Peyer's patch (tissue), 4 donors: ENCODE measurements around the gene NUDT1. TPM values are rescaled to one million over a fixed set of nuclear protein-coding genes. Genes with fewer than 3 reads are reported as not detected.

Experiments
- DNase-seq, 3 donors: peaks; one replicate each; pipeline ENCODE4 v3.0.0-alpha.2; 2017 to 2019
- H3K27ac ChIP-seq, 4 donors: fragments of 200-600 bp; sonication (generic); one replicate each; pipeline ENCODE4 v1.5.1; 2016 to 2019
- H3K27me3 ChIP-seq, 2 donors: fragments of 200-600 bp; sonication (generic); one replicate each; pipeline ENCODE4 v1.5.1; 2019
- H3K36me3 ChIP-seq, 3 donors: fragments of 200-600 bp; sonication (generic); one replicate each; pipeline ENCODE4 v1.5.1; 2016 to 2019
- H3K4me1 ChIP-seq, 4 donors: fragments of 200-600 bp; sonication (generic); one replicate each; pipeline ENCODE4 v1.5.1; 2016 to 2019
- H3K4me3 ChIP-seq, 4 donors: fragments of 200-600 bp; sonication (generic); 1 replicate in 3 of 4; 2 replicates in 1 of 4; pipeline ENCODE4 v1.5.1; 2016 to 2019; ENCODE audit warnings: mild to moderate bottlenecking in 1 of 4
- H3K9me3 ChIP-seq, 4 donors: fragments of 200-600 bp; sonication (generic); one replicate each; pipeline ENCODE4 v1.5.1; 2016 to 2019; ENCODE audit warnings: mild to moderate bottlenecking in 1 of 4
- CTCF ChIP-seq, 6 experiments: fragments of 450-650 bp in 4 of 6; fragments of 200-600 bp in 2 of 6; sonication (generic) in 1 of 6; IDR thresholded peaks; one replicate each; pipeline ENCODE4 v1.5.1; 2017 to 2019; ENCODE audit warnings: antibody characterized with exemption in 6 of 6, mild to moderate bottlenecking in 3 of 6, moderate library complexity in 1 of 6
- POLR2A ChIP-seq, 2 donors: fragments of 450-650 bp; IDR thresholded peaks; one replicate each; pipeline ENCODE4 v1.5.1; 2017; ENCODE audit warnings: antibody characterized with exemption in 2 of 2, mild to moderate bottlenecking in 2 of 2, moderate library complexity in 2 of 2
- total RNA-seq, 4 donors: library from RNA; depleted of rRNA; stranded (reverse); fragments of >200 nt; gene quantifications; one replicate each; pipeline ENCODE4 v1.1.0, GENCODE V29; 2016

NUDT1 gene
- total RNA-seq, 4 donors from 2014 or later: 3.2 to 75.1 (median 11.6) TPM

- no peak for DNase-seq
- Histone ChIP-seq H3K4me3 (no peak overlapping the region), H3K27ac (no peak overlapping the region), H3K27me3 (no peaks in the 10 kb centered on the region), H3K9me3 (no peaks in the 10 kb centered on the region), H3K36me3 (peaks cover 0 to 58% (median 0%) of the 10 kb centered on the region in 3 donors), H3K4me1 (peaks cover 0 to 7% (median 0%) of the 10 kb centered on the region in 4 donors)
- TF ChIP-seq POLR2A (IDR thresholded peaks at IDR 0.05): no peak
- TF ChIP-seq CTCF (IDR thresholded peaks at IDR 0.05): no peak
These were observed 16.2 kb upstream of the NUDT1 start for GRCh38 chr7:2225830-2226229.

DNA sequence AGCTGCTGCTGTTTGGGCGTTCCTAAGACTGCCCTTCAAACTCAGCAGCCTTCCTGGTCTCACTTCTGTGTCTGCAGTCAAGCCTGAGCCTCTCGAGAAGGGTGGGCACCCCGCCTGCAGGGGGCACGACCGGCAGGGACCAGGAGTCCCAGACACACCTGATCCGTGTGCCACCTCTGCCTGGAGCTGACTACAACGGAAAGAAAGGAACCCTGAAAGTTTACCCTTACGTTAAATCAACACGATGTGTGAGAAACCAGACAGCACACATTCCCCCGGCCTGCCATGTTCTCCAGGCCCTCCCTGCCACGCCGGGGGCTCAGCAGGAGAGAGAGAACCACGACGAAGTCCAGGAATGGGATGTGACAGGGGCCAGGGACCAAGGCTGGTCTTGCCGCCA, 14.3 kb upstream of the NUDT1 start:
- Histone ChIP-seq H3K27me3 (no peaks in the 10 kb centered on the region), H3K4me3 (no peak overlapping the region), H3K4me1 (peaks cover 0 to 20% (median 6%) of the 10 kb centered on the region in 4 donors), H3K9me3 (no peaks in the 10 kb centered on the region), H3K27ac (no peak overlapping the region), H3K36me3 (peaks cover 0 to 41% (median 0%) of the 10 kb centered on the region in 3 donors)
- no peak for TF ChIP-seq CTCF (IDR thresholded peaks at IDR 0.05)
- TF ChIP-seq POLR2A (IDR thresholded peaks at IDR 0.05): no peak
- no peak for DNase-seq

- TF ChIP-seq POLR2A (IDR thresholded peaks at IDR 0.05) (no peak), CTCF (IDR thresholded peaks at IDR 0.05) (no peak)
- peaks cover 4 to 25% (median 6%) of the 10 kb centered on the region in 4 donors for H3K4me1 ChIP-seq
- no peak overlapping the region for H3K27ac ChIP-seq
- DNase-seq: no peak
- no peaks in the 10 kb centered on the region for H3K9me3 ChIP-seq
- H3K36me3 ChIP-seq: peaks cover 0 to 40% (median 0%) of the 10 kb centered on the region in 3 donors
- H3K27me3 ChIP-seq: no peaks in the 10 kb centered on the region
- no peak overlapping the region for H3K4me3 ChIP-seq
These were observed 13.1 kb upstream of the NUDT1 start for GRCh38 chr7:2228921-2229320.

GRCh38 chr7:2229467-2229866, 12.6 kb upstream of the NUDT1 start:
- Histone ChIP-seq H3K36me3 (peaks cover 0 to 41% (median 0%) of the 10 kb centered on the region in 3 donors), H3K4me3 (no peak overlapping the region)

GRCh38 chr7:2230226-2230625, 11.8 kb upstream of the NUDT1 start:
- Histone ChIP-seq H3K36me3 (peaks cover 0 to 41% (median 0%) of the 10 kb centered on the region in 3 donors), H3K4me1 (peaks cover 4 to 25% (median 6%) of the 10 kb centered on the region in 4 donors), H3K9me3 (no peaks in the 10 kb centered on the region), H3K27ac (no peak overlapping the region), H3K27me3 (no peaks in the 10 kb centered on the region), H3K4me3 (no peak overlapping the region)
- TF ChIP-seq POLR2A (IDR thresholded peaks at IDR 0.05) (no peak), CTCF (IDR thresholded peaks at IDR 0.05) (no peak)
- no peak for DNase-seq

More at GRCh38 chr7:2229467-2229866, 12.6 kb upstream of the NUDT1 start:
- no peaks in the 10 kb centered on the region for H3K9me3 ChIP-seq
- TF ChIP-seq CTCF (IDR thresholded peaks at IDR 0.05): no peak
- TF ChIP-seq POLR2A (IDR thresholded peaks at IDR 0.05): no peak
- no peaks in the 10 kb centered on the region for H3K27me3 ChIP-seq
- H3K27ac ChIP-seq: no peak overlapping the region
- peaks cover 4 to 25% (median 6%) of the 10 kb centered on the region in 4 donors for H3K4me1 ChIP-seq
- DNase-seq: no peak

DNA sequence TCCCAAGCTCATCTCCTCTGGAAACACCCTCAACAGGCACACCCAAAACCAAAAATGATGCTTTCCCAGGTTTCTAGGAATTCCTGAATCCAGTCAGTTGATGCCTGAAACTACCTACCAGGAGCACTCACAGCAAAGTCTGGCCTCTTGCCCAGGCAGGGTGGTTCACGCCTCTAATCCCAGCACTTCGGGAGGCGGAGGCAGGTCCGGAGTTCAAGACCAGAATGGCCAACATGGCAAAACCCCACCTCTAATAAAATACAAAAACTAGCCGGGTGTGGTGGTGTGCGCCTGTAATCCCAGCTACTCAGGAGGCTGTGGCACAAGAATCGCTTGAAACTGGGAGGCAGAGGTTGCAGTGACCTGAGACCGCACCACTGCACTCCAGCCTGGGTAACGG, 11.1 kb upstream of the NUDT1 start:
- TF ChIP-seq CTCF (IDR thresholded peaks at IDR 0.05) (no peak), POLR2A (IDR thresholded peaks at IDR 0.05) (no peak)
- H3K36me3 ChIP-seq: peaks cover 0 to 36% (median 0%) of the 10 kb centered on the region in 3 donors
- H3K4me3 ChIP-seq: no peak overlapping the region
- DNase-seq: no peak
- no peak overlapping the region for H3K27ac ChIP-seq
- peaks cover 4 to 25% (median 6%) of the 10 kb centered on the region in 4 donors for H3K4me1 ChIP-seq
- no peaks in the 10 kb centered on the region for H3K27me3 ChIP-seq
- H3K9me3 ChIP-seq: no peaks in the 10 kb centered on the region
